Endothelial cell of umbilical vein (primary cell): ENCODE data around the gene JAGN1.

Experiments used
- MYC ChIP-seq: IDR thresholded peaks from one replicate; pipeline ENCODE4 v1.6.1; 2011; ENCODE audit warnings: mild to moderate bottlenecking, low read depth, low read length
- POLR2A ChIP-seq: IDR thresholded peaks from 2 replicates; pipeline ENCODE4 v1.6.1; 2012; ENCODE audit warnings: low read depth, mild to moderate bottlenecking, control low read depth, low read length
- POLR2AphosphoS5 ChIP-seq: IDR thresholded peaks from 2 replicates; pipeline ENCODE4 v1.6.1; 2012; ENCODE audit warnings: low read depth, mild to moderate bottlenecking, control low read depth, low read length, moderate library complexity; ENCODE audit not compliant: insufficient read depth
- TF ChIP-seq, protein P1 (sequence below), 2 donors: IDR thresholded peaks; 1 replicate in 1 of 2; 2 replicates in 1 of 2; pipeline ENCODE4 v1.5.1; 2011; ENCODE audit warnings: low read length in 2 of 2, mild to moderate bottlenecking in 2 of 2, moderate library complexity in 2 of 2, control low read depth in 1 of 2, inconsistent platforms in 1 of 2, low read depth in 1 of 2; ENCODE audit not compliant: insufficient read depth in 1 of 2; ENCODE audit errors: extremely low read depth in 1 of 2

DNA sequence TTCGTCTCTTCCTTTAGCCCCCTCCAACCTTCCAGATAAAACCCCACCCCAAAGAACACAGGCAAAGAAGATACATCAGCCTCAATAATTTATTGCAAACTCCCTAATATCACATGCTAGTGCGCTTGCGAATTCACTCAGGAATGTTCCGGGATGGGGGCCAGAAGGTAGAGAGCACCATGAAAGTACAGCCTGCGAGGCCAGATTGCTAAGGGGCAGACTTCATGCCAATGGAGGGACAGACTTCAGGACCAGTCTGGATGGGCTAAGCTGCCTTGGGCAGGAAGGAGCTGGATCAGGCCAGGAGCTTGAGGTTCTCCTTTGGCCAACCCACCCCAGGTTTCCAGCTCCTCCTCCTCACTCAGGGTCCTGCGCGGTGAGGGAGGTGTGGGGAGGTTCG is 23.8 kb upstream of the JAGN1 start:
- no peak for TF ChIP-seq POLR2AphosphoS5
- TF ChIP-seq, protein P1, sequence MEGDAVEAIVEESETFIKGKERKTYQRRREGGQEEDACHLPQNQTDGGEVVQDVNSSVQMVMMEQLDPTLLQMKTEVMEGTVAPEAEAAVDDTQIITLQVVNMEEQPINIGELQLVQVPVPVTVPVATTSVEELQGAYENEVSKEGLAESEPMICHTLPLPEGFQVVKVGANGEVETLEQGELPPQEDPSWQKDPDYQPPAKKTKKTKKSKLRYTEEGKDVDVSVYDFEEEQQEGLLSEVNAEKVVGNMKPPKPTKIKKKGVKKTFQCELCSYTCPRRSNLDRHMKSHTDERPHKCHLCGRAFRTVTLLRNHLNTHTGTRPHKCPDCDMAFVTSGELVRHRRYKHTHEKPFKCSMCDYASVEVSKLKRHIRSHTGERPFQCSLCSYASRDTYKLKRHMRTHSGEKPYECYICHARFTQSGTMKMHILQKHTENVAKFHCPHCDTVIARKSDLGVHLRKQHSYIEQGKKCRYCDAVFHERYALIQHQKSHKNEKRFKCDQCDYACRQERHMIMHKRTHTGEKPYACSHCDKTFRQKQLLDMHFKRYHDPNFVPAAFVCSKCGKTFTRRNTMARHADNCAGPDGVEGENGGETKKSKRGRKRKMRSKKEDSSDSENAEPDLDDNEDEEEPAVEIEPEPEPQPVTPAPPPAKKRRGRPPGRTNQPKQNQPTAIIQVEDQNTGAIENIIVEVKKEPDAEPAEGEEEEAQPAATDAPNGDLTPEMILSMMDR (IDR thresholded peaks at IDR 0.05; ENCODE audit: extremely low read depth in 1 of 2, insufficient read depth in 1 of 2, low read depth in 1 of 2, low read length in 2 of 2): no peak
- no peak for TF ChIP-seq MYC
- TF ChIP-seq POLR2A: no peak
